GM19328 (cell line): ENCODE measurements around the gene SELENOV.

Experiments used
- ATAC-seq: cut with Tn5 transposase; IDR thresholded peaks from one replicate; pipeline ENCODE4 v1.9.1; 2021; ENCODE audit warnings: mild to moderate bottlenecking, moderate library complexity; ENCODE audit not compliant: unreplicated experiment

The SELENOV gene

DNA sequence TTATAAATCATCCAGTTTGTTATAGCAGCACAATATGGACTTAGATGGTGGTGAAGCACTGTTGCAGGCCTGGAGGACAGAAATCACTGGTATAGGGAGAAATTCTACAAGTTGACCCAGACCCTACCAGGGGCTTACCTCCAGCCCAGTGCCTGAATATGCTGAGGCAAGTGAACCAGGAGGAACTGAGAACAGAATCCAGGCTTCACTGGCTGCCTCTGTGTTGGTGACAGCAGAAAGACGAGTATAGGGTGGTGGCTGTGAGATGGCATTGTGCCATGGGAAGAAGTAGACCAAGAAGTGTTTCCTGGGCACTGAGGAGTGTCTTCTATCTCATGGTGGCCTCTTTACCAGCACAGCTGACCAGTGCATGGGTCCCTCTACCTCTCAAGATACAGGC lies 40.9 kb downstream of the SELENOV start:
- no peak for ATAC-seq

DNA sequence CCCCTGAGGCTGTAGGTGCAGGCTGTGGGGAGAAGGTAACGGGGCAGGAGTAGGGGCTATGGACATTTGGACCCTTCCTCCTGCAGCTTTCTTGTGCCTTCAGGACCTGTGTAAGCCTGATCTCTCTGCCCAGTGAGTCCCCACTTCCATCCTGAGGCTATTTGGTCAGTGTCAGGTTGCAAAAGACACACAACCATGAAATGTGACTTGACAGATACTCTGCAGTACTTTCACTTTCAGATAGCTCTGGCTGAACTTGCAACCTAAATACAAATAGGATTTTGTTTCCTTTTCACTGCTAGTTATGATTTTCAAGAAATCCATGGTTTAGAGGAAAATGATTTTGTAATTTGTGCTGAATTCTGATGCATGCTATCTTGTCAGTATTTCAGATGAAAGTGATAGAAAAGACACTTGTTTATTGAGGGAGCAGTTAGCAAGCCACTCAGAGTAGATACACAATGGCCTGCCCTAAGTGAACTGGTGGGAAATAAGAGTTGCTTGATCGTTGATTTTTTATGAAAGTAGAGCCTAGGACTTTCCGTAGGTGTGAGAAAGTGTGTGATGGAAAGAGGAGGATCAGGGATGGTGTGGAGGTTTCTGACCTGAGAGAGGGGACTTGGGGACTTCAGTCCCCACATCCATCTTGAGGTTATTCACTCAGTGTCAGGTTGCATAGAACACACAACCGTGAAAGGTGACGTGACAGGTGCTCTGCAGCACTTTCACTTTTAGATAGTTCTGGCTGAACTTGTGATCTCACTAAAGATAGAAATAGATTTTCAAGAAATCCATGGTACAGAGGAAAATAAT lies 43.1 kb downstream of the SELENOV start:
- no peak for ATAC-seq

- ATAC-seq = no peak
These were observed 43.7 kb downstream of the SELENOV start for GRCh38 chr19:39558624-39559117.

- no peak for ATAC-seq
These were observed 48.5 kb downstream of the SELENOV start for GRCh38 chr19:39563408-39563807.

- ATAC-seq = no peak
These were observed 51.1 kb downstream of the SELENOV start for GRCh38 chr19:39566064-39566463.

DNA sequence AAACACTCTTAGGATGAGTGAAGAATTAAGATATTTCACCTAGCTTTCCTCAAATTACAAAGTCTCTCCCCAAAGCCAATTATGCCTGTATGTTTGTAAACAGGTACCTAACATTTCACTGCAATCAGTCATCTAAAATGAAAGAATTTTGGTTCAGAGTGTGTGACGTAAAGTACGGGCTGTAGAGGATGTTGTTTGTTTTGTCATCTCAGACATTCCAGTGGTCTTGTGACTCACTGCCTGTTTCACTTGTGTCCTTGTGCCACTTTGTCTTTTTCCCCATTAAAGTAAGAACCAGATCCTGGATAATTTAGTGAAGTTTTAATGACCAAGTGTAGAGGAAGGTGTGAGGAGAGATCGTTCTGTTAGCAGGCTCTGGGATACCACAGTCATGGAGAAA lies 53.7 kb downstream of the SELENOV start:
- no peak for ATAC-seq
